ENCODE measurements around the gene MPND.

The MPND gene

GRCh38 chr19:4367781-4368127, 24.4 kb downstream of the MPND start:
- DNase-seq = no peak

- DNase-seq = no peak
Measured at GRCh38 chr19:4368128-4368820, 24.9 kb downstream of the MPND start.

- DNase-seq = peak; percentile 51 to 58
Measured at GRCh38 chr19:4369109-4369887, 25.9 kb downstream of the MPND start.

- peak; percentile 73 to 76 for DNase-seq
Measured at GRCh38 chr19:4369888-4370260, 26.5 kb downstream of the MPND start.

- no peak for DNase-seq
Measured at GRCh38 chr19:4370418-4371041, 27.2 kb downstream of the MPND start.

GRCh38 chr19:4371247-4372164, 28.1 kb downstream of the MPND start:
- no peak for DNase-seq

- DNase-seq = no peak
Measured at GRCh38 chr19:4372165-4373012, 29.0 kb downstream of the MPND start.

GRCh38 chr19:4373013-4373367, 29.6 kb downstream of the MPND start:
- DNase-seq = no peak

- DNase-seq = no peak
Measured at GRCh38 chr19:4373601-4374497, 30.5 kb downstream of the MPND start.

GRCh38 chr19:4374498-4375163, 31.3 kb downstream of the MPND start:
- no peak for DNase-seq

GRCh38 chr19:4375164-4376027, 32.0 kb downstream of the MPND start:
- no peak for DNase-seq

- no peak for DNase-seq
Measured at GRCh38 chr19:4376028-4376670, 32.8 kb downstream of the MPND start.

GRCh38 chr19:4376671-4376990, 33.3 kb downstream of the MPND start:
- no peak for DNase-seq

GRCh38 chr19:4376991-4377781, 33.8 kb downstream of the MPND start:
- DNase-seq = no peak

GRCh38 chr19:4378886-4379285, 35.5 kb downstream of the MPND start:
- no peak for DNase-seq

- no peak for DNase-seq
Measured at GRCh38 chr19:4379383-4380253, 36.3 kb downstream of the MPND start.

- DNase-seq = peak in 1 of 2 donors; percentile 32
Measured at GRCh38 chr19:4380254-4380727, 36.9 kb downstream of the MPND start.
